ENCODE data around the gene CHAF1A. TPM values are rescaled to one million over a fixed set of nuclear protein-coding genes. Genes with fewer than 3 reads are reported as not detected.

Gene CHAF1A
- total and polyA plus RNA-seq, 2 of the 8 experiments (the other 6 are each of a cell fraction or from before 2014, with no cell fraction given) = 122 to 147 TPM

DNA sequence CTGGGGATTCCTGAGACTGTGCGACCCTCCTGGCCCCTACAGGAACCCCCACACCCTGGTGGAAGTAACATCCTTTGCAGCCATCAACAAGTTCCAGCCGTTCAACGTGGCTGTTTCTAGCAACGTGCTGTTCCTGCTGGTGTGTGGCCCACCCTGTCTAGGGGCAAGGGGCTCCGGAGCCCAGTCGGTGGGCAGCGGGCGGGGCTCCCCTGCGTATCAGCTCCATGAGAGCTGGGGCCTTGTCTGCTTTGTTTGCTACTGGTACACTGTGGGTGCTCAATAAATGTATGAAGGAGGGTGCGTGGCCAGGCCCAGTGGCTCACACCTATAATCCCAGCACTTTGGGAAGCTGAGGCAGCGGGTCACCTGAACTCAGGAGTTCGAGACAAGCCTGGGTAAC is 48.2 kb upstream of the CHAF1A start (continued):
- TF ChIP-seq, protein P1, sequence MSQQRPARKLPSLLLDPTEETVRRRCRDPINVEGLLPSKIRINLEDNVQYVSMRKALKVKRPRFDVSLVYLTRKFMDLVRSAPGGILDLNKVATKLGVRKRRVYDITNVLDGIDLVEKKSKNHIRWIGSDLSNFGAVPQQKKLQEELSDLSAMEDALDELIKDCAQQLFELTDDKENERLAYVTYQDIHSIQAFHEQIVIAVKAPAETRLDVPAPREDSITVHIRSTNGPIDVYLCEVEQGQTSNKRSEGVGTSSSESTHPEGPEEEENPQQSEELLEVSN (IDR thresholded peaks at IDR 0.05) = no peak
- TF ChIP-seq RBBP5 (IDR thresholded peaks at IDR 0.05; ENCODE audit: borderline replicate concordance, low read depth, low read length) (no peak), TBP (IDR thresholded peaks at IDR 0.05; ENCODE audit: low read depth, low read length) (no peak), BCL11A (IDR thresholded peaks at IDR 0.05; ENCODE audit: low read depth in 2 of 2, low read length in 2 of 2) (no peak), RAD21 (IDR thresholded peaks at IDR 0.05 in 1 of 2, conservative IDR thresholded peaks at IDR 0.05 in 1 of 2; ENCODE audit: low read depth in 2 of 2, low read length in 2 of 2) (no peak), PHF8 (conservative IDR thresholded peaks at IDR 0.05; ENCODE audit: low read depth, low read length) (no peak), SIN3A (conservative IDR thresholded peaks at IDR 0.05 in 1 of 2, IDR thresholded peaks at IDR 0.05 in 1 of 2; ENCODE audit: low read depth in 1 of 2, low read length in 2 of 2) (no peak)
